Measurements from ENCODE around the gene UPF2. TPM values are rescaled to one million over a fixed set of nuclear protein-coding genes. Genes with fewer than 3 reads are reported as not detected.

The UPF2 gene
- total and polyA plus RNA-seq, 10 of the 15 experiments (the other 5 are each of a cell fraction or from before 2014, with no cell fraction given), result 21.0 to 44.4 (median 25.9) TPM

- no peaks in the 10 kb centered on the region for H3K4me1 ChIP-seq (ENCODE audit: control insufficient read depth, insufficient read depth, low read length)
- in situ Hi-C loops (cut with MboI) (no loop called here), intact Hi-C loops (cut with micrococcal nuclease; ENCODE audit: unreplicated experiment) (no loop called here)
- no peak overlapping the region for H2AFZ ChIP-seq (ENCODE audit: control insufficient read depth, low read depth, low read length)
- ChIA-PET CTCF (no interaction called here), SMC1A (ENCODE audit: uncharacterized antibody, unreplicated experiment) (no interaction called here), RAD21 (ENCODE audit: unreplicated experiment) (no interaction called here), POLR2A (interaction anchor here (0.6 kb wide), 1 partner anchor 37 kb away, joined by 3 read pairs; no protein-coding TSS in a partner anchor)
- FAIRE-seq (no peak), DNase-seq (ENCODE audit: low read depth, low spot score) (no peak), ATAC-seq (no peak)
- no peaks in the 10 kb centered on the region for H3K9me3 ChIP-seq (replicated peaks; ENCODE audit: control insufficient read depth, insufficient read depth, low read length)
- TF ChIP-seq MTA3 (IDR thresholded peaks at IDR 0.05; ENCODE audit: borderline replicate concordance, low read length), result no peak
- no peak for TF ChIP-seq PBX3 (IDR thresholded peaks at IDR 0.05; ENCODE audit: insufficient replicate concordance, low read depth, low read length)
- no peak for TF ChIP-seq RELB (IDR thresholded peaks at IDR 0.05; ENCODE audit: low read depth)
- TF ChIP-seq RCOR1 (conservative IDR thresholded peaks at IDR 0.05; ENCODE audit: low read depth, low read length), result no peak
- no peak for TF ChIP-seq EED (IDR thresholded peaks at IDR 0.05; ENCODE audit: low read depth)
- TF ChIP-seq ZNF622 (IDR thresholded peaks at IDR 0.05), result no peak
- TF ChIP-seq GABPA (IDR thresholded peaks at IDR 0.05; ENCODE audit: low read depth), result no peak
- no peak for TF ChIP-seq BMI1 (IDR thresholded peaks at IDR 0.05; ENCODE audit: borderline replicate concordance)
- no peak for TF ChIP-seq KLF5 (IDR thresholded peaks at IDR 0.05; ENCODE audit: partially characterized antibody)
- TF ChIP-seq HDGF (IDR thresholded peaks at IDR 0.05), result no peak
- no peak for TF ChIP-seq ZNF24 (IDR thresholded peaks at IDR 0.05)
- TF ChIP-seq PRDM15 (CRISPR knock-in tag; IDR thresholded peaks at IDR 0.05), result no peak
- TF ChIP-seq EGR1 (IDR thresholded peaks at IDR 0.05; ENCODE audit: borderline replicate concordance in 1 of 2, low read depth in 2 of 2, low read length in 2 of 2), result no peak
- no peak for TF ChIP-seq SUPT20H (IDR thresholded peaks at IDR 0.05; ENCODE audit: borderline replicate concordance, control insufficient read depth, low read depth, low read length)
- TF ChIP-seq CHD4 (IDR thresholded peaks at IDR 0.05), result no peak
- no TSS peak for BruUV-seq (replicated peaks)
- H3K9ac ChIP-seq (ENCODE audit: control insufficient read depth, insufficient read depth, low read length), result no peak overlapping the region
- H3K36me3 ChIP-seq (ENCODE audit: control insufficient read depth in 2 of 2, insufficient read depth in 2 of 2, low read length in 1 of 2), result no peaks in the 10 kb centered on the region
- no peaks in the 10 kb centered on the region for H3K27me3 ChIP-seq (replicated peaks in 1 of 2; ENCODE audit: control insufficient read depth in 2 of 2, insufficient read depth in 2 of 2, low read length in 1 of 2)
- H3K4me3 ChIP-seq, result no peak overlapping the region
- H3K79me2 ChIP-seq (ENCODE audit: control insufficient read depth, insufficient read depth, low read length), result no peaks in the 10 kb centered on the region
- H4K20me1 ChIP-seq (ENCODE audit: control insufficient read depth, insufficient read depth), result no peaks in the 10 kb centered on the region
- no peak overlapping the region for H3K4me2 ChIP-seq (ENCODE audit: control insufficient read depth, insufficient read depth)
- no peak overlapping the region for H3K27ac ChIP-seq (ENCODE audit: control insufficient read depth, insufficient read depth)
- WGBS (ENCODE audit: insufficient coverage, insufficient replicate concordance, low lambda C conversion rate, missing lambda C conversion rate), result 82% methylated on average over 38 of the region's 47 CpGs
Measured at GRCh38 chr10:11894381-11895107, 148.1 kb downstream of the UPF2 start.

Measured in GM12878 (cell line).